Lower leg skin (tissue), 3 donors: ENCODE measurements around the gene BRD4.

Experiments
- POLR2A ChIP-seq, 2 donors: fragments of 450-650 bp; IDR thresholded peaks; one replicate each; pipeline ENCODE4 v1.6.1; 2016 to 2017; ENCODE audit warnings: antibody characterized with exemption in 2 of 2, mild to moderate bottlenecking in 1 of 2, moderate library complexity in 1 of 2
- TF ChIP-seq, protein P1 (sequence below), 3 donors: fragments of 450-650 bp; IDR thresholded peaks; one replicate each; pipeline ENCODE4 v1.5.1; 2016; ENCODE audit warnings: antibody characterized with exemption in 3 of 3, mild to moderate bottlenecking in 3 of 3, moderate library complexity in 2 of 3

DNA sequence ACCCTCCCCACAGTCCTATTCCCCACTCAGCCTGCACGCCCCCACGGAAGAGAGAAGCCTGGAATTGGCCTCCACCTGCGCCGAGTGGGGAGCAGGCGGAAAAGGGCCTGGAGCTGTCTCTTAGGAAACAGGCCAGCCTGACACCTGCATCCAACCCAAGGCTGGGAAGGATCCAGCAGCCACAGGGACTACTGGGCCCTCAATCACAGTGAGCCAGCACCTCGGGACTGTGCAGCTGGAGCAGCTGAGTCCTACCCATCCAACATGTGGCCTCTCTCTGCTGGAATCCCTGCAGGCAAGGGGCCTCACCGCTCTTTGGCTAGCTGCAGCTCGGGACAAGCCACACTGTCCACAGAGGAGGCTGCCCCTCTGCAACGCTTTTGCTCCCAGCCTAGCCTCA lies 91.8 kb downstream of the BRD4 start:
- no peak for TF ChIP-seq POLR2A (IDR thresholded peaks at IDR 0.05)
- TF ChIP-seq, protein P1, sequence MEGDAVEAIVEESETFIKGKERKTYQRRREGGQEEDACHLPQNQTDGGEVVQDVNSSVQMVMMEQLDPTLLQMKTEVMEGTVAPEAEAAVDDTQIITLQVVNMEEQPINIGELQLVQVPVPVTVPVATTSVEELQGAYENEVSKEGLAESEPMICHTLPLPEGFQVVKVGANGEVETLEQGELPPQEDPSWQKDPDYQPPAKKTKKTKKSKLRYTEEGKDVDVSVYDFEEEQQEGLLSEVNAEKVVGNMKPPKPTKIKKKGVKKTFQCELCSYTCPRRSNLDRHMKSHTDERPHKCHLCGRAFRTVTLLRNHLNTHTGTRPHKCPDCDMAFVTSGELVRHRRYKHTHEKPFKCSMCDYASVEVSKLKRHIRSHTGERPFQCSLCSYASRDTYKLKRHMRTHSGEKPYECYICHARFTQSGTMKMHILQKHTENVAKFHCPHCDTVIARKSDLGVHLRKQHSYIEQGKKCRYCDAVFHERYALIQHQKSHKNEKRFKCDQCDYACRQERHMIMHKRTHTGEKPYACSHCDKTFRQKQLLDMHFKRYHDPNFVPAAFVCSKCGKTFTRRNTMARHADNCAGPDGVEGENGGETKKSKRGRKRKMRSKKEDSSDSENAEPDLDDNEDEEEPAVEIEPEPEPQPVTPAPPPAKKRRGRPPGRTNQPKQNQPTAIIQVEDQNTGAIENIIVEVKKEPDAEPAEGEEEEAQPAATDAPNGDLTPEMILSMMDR (IDR thresholded peaks at IDR 0.05): no peak
